Duodenal mucosa (tissue), 2 donors: ENCODE measurements around the gene DUSP22.
"Not testable (repeated sequence)": the region's sequence is repeated elsewhere in the genome, so short reads cannot be mapped to it uniquely, and the experiment has no call there.

Experiments used
- H3K27ac ChIP-seq: one replicate; pipeline ENCODE4 v1.7.0; 2013; ENCODE audit warnings: low read depth, low read length
- H3K27me3 ChIP-seq, 2 donors: one replicate each; pipeline ENCODE4 v1.7.0; 2013; ENCODE audit warnings: low read length in 2 of 2, control low read depth in 1 of 2; ENCODE audit not compliant: insufficient read depth in 2 of 2, control insufficient read depth in 1 of 2
- H3K36me3 ChIP-seq, 2 donors: one replicate each; pipeline ENCODE4 v1.7.0; 2013; ENCODE audit warnings: low read length in 2 of 2, control low read depth in 1 of 2; ENCODE audit not compliant: insufficient read depth in 2 of 2, control insufficient read depth in 1 of 2
- H3K4me1 ChIP-seq, 2 donors: one replicate each; pipeline ENCODE4 v1.7.0; 2013; ENCODE audit warnings: low read length in 2 of 2, control low read depth in 1 of 2; ENCODE audit not compliant: insufficient read depth in 2 of 2, control insufficient read depth in 1 of 2
- H3K4me3 ChIP-seq, 2 donors: one replicate each; pipeline ENCODE4 v1.7.0; 2013; ENCODE audit warnings: low read length in 2 of 2, low read depth in 1 of 2
- H3K9ac ChIP-seq, 2 donors: one replicate each; pipeline ENCODE4 v1.7.0; 2013; ENCODE audit warnings: low read length in 2 of 2, low read depth in 1 of 2
- H3K9me3 ChIP-seq, 2 donors: one replicate each; pipeline ENCODE4 v1.7.0; 2013; ENCODE audit warnings: low read length in 2 of 2, control low read depth in 1 of 2; ENCODE audit not compliant: control insufficient read depth in 1 of 2

DUSP22 gene

DNA sequence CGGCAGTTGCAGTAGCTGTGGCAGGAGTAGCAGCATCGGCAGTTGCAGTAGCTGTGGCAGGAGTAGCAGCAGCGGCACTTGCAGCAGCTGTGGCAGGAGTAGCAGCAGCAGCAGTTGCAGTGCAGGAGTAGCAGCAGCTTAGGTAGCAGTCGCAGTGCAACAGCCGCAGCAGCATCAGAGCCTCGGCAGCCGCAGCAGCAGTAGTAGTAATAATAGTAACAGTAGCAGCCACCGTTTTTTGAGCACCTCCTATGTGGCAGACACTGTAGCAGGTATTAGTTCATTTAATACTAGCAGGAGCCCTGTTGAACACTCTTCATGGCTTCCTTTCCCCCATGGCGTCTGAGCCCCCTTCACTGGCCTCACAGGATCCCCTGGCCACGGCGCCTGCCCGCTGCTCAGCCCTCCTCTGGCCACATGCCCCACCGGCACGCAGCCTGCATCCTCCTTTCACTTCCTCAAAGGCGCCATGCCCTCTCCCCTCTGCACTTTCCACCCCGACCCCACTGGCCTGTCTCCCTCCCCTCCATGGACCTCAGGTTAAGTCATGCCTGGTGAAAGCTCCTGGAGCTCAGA, 80.1 kb downstream of the DUSP22 start:
- Histone ChIP-seq H3K36me3 (no peaks in the 10 kb centered on the region), H3K4me1 (no peaks in the 10 kb centered on the region), H3K27me3 (peaks cover 14 to 17% of the 10 kb centered on the region in 2 donors), H3K27ac (no peak overlapping the region), H3K9ac (no peak overlapping the region), H3K4me3 (no peak overlapping the region), H3K9me3 (peaks cover 0 to 11% of the 10 kb centered on the region in 2 donors)

- H3K9me3 ChIP-seq = peaks cover 0 to 11% of the 10 kb centered on the region in 2 donors
- H3K27me3 ChIP-seq = peaks cover 15 to 16% of the 10 kb centered on the region in 2 donors
- H3K36me3 ChIP-seq = no peaks in the 10 kb centered on the region
- no peak overlapping the region for H3K9ac ChIP-seq
- no peaks in the 10 kb centered on the region for H3K4me1 ChIP-seq
- H3K4me3 ChIP-seq = no peak overlapping the region
- no peak overlapping the region for H3K27ac ChIP-seq
These were observed 80.7 kb downstream of the DUSP22 start for GRCh38 chr6:373031-373430.

DNA sequence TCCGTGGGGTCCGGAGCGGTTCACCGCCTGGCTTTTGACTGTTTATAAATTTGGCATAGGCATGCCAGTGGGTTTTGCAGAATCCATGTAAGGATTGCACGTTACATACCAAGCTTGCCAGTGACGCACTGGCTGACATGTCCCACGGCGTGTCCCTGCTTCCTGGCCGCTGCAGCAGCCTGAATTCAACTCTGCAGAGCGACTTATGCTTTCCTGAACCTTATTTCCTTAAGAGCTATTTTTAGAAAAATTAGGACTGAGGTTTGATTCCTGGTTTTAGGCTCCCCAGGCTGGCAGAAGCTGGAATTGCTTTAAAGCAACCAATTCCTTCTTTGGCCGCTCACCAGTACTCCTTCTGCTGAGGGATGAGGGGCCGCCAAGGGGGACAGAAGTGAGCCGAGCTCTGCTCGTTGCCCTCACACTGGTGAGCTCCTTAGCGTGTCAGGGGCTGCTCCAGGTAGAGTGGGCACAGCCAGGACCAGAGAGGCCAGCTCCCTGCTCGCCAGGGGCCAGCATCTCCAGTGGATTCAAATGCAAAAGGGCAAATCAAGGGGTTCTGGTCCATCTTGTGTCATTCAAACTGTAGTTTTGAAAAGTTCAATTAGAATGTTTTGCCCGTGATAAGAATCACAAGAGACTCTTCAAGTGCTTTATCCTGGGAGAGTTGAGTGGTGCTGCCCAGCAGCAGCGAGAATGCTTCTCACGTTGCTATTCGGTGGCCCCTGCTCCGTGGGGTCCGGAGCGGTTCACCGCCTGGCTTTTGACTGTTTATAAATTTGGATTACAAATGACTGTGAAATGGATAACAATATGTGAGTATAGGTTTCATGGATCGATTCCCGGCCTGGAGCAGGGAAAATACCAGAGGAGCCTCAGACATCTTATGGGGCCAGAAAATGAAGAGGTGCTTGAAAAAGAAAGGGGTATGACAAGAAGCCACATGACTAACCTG, 81.8 kb downstream of the DUSP22 start:
- Histone ChIP-seq H3K4me1 (no peaks in the 10 kb centered on the region), H3K9ac (no peak overlapping the region), H3K27me3 (peaks cover 16 to 22% of the 10 kb centered on the region in 2 donors)

GRCh38 chr6:374956-375355, 82.7 kb downstream of the DUSP22 start:
- H3K9me3 ChIP-seq = peaks cover 0 to 11% of the 10 kb centered on the region in 2 donors
- H3K9ac ChIP-seq = no peak overlapping the region
- H3K27ac ChIP-seq = no peak overlapping the region
- H3K4me3 ChIP-seq = no peak overlapping the region
- no peaks in the 10 kb centered on the region for H3K4me1 ChIP-seq
- no peaks in the 10 kb centered on the region for H3K36me3 ChIP-seq
- H3K27me3 ChIP-seq = peaks cover 21 to 22% of the 10 kb centered on the region in 2 donors

More for the DNA sequence above, 81.8 kb downstream of the DUSP22 start:
- no peak overlapping the region for H3K4me3 ChIP-seq
- H3K36me3 ChIP-seq = no peaks in the 10 kb centered on the region
- H3K27ac ChIP-seq = no peak overlapping the region
- peaks cover 0 to 11% of the 10 kb centered on the region in 2 donors for H3K9me3 ChIP-seq

GRCh38 chr6:376827-377640, 84.7 kb downstream of the DUSP22 start:
- no peak overlapping the region for H3K9ac ChIP-seq
- H3K4me3 ChIP-seq = no peak overlapping the region
- H3K9me3 ChIP-seq = peaks cover 0 to 10% of the 10 kb centered on the region in 2 donors
- no peaks in the 10 kb centered on the region for H3K4me1 ChIP-seq
- no peak overlapping the region for H3K27ac ChIP-seq
- peaks cover 22 to 25% of the 10 kb centered on the region in 2 donors for H3K27me3 ChIP-seq
- no peaks in the 10 kb centered on the region for H3K36me3 ChIP-seq

DNA sequence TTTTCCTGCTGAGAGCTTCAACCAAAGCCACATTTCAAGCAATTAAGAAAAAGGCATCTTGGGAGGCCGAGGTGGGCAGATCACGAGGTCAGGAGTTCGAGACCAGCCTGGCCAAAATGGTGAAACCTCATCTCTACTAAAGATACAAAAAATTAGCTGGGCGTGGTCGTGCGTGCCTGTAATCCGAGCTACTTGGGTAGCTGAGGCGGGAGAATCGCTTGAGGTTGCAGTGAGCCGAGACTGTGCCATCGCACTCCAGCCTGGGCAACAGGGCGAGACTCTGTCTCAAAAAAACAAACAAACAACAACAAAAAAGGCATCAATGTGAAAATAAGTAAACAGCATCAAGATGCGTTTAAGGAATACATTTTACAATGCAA, 85.3 kb downstream of the DUSP22 start:
- not testable (repeated sequence) for H3K27ac ChIP-seq, H3K4me1 ChIP-seq, H3K9me3 ChIP-seq, H3K36me3 ChIP-seq, H3K9ac ChIP-seq, H3K4me3 ChIP-seq
- H3K27me3 ChIP-seq = peaks cover 22 to 25% of the 10 kb centered on the region in 2 donors

DNA sequence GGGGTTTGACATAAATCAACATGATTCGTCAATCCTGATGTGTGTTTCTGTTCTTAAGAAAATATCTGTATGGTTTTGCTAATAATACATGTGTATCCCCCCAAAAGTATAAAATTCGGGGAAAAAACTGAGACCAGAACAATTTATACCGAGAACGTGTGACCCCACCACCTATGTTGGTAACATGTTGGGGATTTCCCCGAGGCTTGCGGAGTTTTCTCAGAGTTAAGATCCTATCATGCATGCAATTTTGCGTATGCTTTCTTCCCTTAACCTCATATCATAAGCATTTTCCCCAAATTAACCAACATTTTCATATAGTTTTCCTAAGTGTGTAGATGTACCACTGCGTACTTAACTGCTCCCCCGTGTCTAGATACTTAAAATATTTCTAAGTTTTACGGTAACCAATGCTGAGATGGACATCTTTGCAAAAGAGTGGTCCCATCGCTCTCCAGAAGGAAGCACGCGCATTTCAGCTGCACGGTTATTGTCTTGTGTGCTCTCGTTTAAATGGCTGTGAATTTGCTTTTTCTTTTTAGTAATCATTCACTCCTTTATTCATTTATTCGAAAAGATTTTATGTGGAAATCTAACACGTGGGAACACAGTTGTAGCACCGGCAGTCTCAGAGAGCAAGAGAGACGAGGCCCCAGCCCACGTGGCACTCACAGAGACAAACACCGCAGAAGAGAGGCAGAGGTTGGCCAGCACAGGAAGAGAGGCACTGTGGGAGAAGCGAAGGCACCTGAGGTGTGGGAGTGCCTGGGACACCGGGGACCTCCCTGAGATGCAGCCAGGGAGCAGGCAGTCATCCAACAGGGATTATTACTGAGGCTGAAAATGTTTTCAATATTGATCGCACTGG, 86.0 kb downstream of the DUSP22 start:
- Histone ChIP-seq H3K4me1 (no peaks in the 10 kb centered on the region), H3K9ac (no peak overlapping the region), H3K9me3 (peaks cover 0 to 3% of the 10 kb centered on the region in 2 donors), H3K4me3 (no peak overlapping the region), H3K27me3 (peaks cover 17 to 20% of the 10 kb centered on the region in 2 donors), H3K36me3 (no peaks in the 10 kb centered on the region), H3K27ac (no peak overlapping the region)

GRCh38 chr6:378958-379409, 86.7 kb downstream of the DUSP22 start:
- Histone ChIP-seq H3K9me3 (peaks cover 0 to 3% of the 10 kb centered on the region in 2 donors), H3K27ac (no peak overlapping the region), H3K9ac (no peak overlapping the region), H3K36me3 (no peaks in the 10 kb centered on the region), H3K27me3 (peaks cover 17 to 20% of the 10 kb centered on the region in 2 donors), H3K4me3 (no peak overlapping the region), H3K4me1 (no peaks in the 10 kb centered on the region)

DNA sequence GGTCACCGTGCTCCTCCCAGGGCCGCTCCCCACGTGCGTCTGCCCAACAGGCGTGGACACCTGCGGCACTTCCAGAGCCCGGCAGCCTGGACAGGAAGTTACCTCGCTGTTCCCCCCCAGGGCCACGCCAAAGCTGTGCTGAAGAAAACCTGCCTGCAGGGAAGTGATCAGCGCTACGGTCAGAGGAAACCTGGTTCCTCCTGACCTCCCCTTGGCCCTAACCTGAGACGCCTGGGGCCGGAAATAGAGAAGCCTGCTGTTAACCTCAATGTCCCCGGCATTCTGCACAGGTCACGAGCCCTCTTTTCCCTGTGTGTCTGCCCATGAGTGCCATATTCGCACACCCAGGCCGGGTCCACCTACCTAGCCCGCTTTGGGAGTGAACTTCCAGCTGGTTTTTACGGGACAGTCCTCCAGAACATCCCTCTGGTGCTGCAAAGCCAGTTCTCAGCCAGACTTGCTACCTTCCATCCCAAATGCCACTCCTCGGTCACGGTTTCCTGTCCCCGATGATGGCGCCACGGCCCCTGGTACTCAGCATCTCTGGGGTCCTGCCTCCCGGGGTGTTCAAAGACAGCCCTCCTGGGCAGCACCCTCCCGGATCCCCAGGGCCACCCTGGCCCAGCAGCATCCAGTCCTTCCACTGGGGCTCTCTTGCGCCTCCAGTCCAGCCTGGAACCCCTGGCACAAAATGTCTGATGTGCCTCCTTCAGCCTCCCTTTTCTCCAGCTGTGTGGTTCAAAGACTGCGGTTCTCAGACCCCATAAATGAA, 87.3 kb downstream of the DUSP22 start:
- no peak overlapping the region for H3K27ac ChIP-seq
- peaks cover 0 to 3% of the 10 kb centered on the region in 2 donors for H3K9me3 ChIP-seq
- no peaks in the 10 kb centered on the region for H3K36me3 ChIP-seq
- peaks cover 17 to 20% of the 10 kb centered on the region in 2 donors for H3K27me3 ChIP-seq
- no peaks in the 10 kb centered on the region for H3K4me1 ChIP-seq
- no peak overlapping the region for H3K4me3 ChIP-seq
- H3K9ac ChIP-seq = no peak overlapping the region
